ENCODE data around the gene IGFL2.

DNA sequence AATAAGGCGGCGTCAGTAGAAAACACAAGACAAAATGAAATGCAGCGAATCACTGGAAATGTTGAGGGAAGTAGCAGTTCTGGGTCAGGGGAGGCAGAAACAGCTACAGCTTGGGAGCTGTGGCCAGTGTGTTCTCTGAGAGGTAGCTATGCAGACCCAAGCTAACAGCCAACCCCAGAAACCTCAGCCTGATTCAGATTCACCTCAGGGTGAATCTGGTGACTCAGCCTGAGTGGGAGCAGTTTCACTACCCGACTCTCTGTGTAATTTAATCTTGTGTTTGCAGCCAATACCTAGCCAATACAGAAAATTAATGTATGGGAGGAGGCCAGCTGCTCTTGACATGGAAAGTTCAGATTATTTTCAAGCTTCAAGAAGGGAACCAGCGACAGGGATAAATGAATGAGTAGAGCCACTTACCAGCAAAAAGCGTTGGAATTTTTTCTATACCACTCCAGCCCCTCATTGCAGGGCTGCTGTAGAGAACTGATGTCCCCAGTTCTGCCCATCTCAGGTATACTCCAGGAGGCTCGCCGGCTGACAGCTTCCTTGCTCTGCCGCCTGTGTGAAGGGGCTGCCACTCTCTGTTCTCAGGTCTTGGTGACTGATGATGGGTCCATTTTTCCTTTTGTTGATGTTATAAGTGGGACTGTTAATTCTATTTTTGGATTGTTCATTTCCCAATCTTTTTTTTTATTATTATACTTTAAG lies 32.5 kb upstream of the IGFL2 start:
- TF ChIP-seq GATA3 (IDR thresholded peaks at IDR 0.05; ENCODE audit: low read depth, low read length) = no peak
- TF ChIP-seq GATA2 (IDR thresholded peaks at IDR 0.05; ENCODE audit: low read depth, low read length) = no peak

All from SH-SY5Y (cell line).